GM21786 (cell line): ENCODE data around the gene STIP1.

ENCODE experiments used
- ATAC-seq: cut with Tn5 transposase; IDR thresholded peaks from one replicate; pipeline ENCODE4 v1.9.1; 2021; ENCODE audit not compliant: unreplicated experiment

STIP1 gene

GRCh38 chr11:64235437-64236161, 49.6 kb downstream of the STIP1 start:
- no peak for ATAC-seq

GRCh38 chr11:64237484-64237951, 51.5 kb downstream of the STIP1 start:
- ATAC-seq, result no peak

- ATAC-seq, result no peak
Measured at GRCh38 chr11:64238076-64238475, 52.1 kb downstream of the STIP1 start.

DNA sequence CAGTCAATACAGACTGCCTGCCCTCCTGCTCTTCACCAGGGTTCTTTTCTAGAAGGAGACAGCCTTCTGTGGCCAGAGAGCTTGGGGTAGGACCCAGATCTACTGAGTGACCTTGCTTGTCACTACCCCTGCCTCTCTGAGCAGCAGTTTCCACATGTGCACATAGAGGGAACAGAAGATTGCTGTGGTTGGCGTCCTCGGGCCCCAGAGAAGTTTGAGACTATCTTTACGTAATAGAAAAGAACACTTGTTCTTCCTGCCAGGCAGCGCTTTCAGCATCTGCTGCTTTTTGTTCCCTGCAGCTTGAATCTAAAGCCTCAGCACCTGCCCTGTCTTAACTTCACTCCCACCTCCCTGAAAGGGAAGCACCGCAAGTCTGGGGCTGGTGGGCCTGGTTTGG, 53.0 kb downstream of the STIP1 start:
- no peak for ATAC-seq

- no peak for ATAC-seq
Measured at GRCh38 chr11:64239662-64240434, 53.9 kb downstream of the STIP1 start.

GRCh38 chr11:64240435-64241240, 54.7 kb downstream of the STIP1 start, which contains the start of gene FKBP2:
Gene FKBP2, plus strand, starts transcription at chr11:64241095. Its CDS starts 1,293 bp downstream, at chr11:64242388.
- ATAC-seq, result peak; percentile 40

GRCh38 chr11:64241241-64241490, 55.2 kb downstream of the STIP1 start:
- ATAC-seq, result peak; percentile 63

DNA sequence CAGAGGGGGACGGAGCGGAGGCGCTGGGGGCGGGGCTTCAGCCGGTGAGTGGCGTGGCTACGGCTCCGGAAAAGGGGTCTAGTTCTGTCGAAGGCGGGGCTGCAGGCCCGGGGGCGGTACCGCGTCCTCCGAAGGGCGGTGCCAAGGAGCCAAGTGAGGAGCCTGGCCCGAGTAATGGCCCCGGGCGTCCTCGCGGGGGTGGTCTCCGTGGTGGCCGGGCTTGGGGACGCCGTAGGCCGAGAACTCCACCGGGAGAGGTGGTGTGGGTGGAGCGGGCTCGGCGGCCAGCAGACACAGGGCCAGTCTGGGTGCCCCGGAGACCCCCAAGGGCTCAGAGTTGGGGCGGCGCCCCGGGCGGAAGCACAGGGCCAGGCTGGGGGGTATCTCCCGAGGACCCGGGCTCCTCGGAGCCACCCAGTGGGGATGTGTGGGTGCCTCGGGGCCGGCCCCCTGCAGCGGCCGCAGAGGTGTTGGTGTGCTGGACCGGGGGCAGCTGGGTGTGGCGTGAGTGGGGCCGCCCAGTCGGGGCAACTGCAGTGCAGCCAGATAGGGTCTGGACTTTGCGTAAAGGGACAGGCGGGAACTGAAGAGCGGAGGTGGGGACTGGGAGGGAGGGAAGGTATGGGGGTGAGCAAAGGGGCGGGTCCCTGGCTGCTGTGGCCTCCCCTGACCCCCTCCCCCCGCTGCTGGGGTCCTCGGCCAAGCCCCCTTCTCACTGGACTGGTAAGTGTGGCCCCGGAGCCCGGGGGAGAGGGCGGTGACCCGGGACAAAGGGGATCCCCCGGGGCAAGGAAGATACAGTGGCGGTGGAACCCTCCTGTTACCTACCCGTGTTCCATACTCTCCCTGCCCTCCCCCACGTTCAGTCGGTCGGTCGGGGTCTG, 55.8 kb downstream of the STIP1 start:
- peak; percentile 6 for ATAC-seq

GRCh38 chr11:64243236-64243854, 57.4 kb downstream of the STIP1 start:
- no peak for ATAC-seq

DNA sequence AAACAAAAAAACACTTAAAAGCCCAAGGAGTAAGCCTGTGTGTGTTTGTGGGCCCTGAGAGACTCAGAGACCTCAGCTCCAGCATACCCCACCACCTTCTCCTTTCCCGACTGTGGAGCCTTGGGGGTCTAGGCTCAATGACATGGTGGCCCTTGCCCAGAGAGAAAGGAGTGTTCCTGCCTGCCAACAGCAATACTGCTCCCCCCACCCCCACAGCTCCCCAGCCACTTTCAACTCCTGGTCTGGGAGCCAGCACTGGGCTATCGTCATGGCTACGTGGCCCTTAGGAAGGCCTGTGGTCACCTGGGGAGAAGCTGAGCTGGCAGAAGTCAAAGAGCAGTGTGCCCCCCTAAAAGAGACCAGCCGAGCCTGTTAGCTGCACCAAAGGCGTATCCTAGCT, 58.1 kb downstream of the STIP1 start:
- no peak for ATAC-seq

DNA sequence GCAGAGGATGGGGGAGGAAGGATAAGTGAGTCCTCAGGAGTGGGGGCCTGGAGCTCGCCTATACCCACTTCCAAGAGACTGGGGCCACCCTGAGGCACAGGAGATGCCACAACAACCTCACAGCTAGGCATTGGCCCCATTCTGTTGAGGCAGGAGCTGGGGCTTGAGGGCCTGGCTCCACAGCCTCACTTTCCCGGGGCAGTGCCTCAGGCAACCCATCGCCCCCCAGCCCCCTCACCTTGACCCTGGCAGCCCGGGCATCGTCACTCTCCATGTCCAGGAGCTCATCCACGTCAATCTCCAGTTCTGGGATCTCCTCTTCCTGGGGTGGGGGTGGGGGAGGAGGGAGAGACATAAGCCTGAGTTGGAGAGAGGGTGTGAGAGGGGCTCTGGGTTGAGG, 59.0 kb downstream of the STIP1 start:
- no peak for ATAC-seq

DNA sequence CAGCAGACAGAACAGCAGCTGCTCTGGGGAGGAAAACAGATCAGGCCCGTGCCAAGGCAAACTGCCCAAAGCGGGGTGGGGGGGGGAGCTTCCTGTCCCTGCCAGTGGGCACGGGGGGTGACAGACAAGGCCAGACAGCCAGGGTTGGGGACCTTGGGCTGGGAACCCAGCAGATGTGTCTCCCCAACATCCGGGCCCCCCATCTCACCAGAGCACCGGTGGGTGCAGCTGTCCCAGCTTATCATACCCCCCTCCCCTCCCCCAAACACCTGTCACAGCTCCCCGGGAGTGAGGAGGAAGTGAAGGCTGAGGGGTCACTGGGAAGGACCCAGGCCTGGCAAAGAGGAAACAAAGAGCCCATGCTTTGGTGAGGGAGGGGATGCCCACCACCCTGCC, 59.4 kb downstream of the STIP1 start:
- ATAC-seq, result no peak

DNA sequence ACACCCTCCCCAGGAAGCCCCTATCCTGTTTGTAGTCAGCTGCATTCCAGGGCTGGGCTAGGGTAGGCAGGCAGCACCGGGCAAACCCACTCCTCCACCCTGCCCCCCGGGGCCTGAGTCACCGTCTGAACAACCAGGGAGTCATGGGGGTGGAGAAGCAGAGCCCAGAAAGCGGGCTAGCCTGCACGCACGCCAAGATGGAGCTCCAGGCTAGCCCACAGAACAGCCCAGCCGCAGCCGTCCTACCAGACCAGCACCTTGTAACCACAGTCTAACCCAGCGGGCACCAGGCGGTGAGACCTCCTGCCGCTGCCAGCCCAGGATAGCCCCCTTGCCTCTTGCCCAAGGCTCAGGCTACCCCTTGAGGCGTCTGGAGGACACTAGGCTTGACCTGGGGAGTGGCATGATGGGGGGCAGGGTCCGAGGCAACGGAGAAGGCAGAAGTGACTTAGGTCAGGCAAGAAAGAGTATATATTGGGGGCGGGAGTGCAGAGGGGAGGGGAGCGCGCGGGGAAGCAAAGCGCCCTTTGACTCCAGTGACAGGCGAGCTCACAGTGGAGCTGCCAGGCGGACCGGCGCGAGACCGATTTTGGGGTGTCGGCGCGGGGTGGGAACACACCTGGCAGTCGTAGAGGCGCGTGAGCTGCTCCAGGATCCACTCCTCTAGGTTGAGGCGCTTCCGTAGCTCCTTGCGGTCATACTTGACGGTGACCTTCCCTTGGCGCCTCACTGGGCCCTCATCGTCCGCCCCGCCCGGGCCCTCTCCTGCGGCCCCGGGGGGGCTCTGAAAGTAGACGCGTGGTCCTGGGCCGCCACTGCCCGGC, 60.0 kb downstream of the STIP1 start:
- no peak for ATAC-seq

GRCh38 chr11:64246621-64246870, 60.6 kb downstream of the STIP1 start:
- ATAC-seq, result peak; percentile 10

- peak; percentile 39 for ATAC-seq
Measured at GRCh38 chr11:64246871-64247728, 61.1 kb downstream of the STIP1 start, which contains the start of gene PPP1R14B. Gene PPP1R14B, minus strand, starts transcription at chr11:64246943. Its CDS starts 270 bp downstream, at chr11:64246673.

DNA sequence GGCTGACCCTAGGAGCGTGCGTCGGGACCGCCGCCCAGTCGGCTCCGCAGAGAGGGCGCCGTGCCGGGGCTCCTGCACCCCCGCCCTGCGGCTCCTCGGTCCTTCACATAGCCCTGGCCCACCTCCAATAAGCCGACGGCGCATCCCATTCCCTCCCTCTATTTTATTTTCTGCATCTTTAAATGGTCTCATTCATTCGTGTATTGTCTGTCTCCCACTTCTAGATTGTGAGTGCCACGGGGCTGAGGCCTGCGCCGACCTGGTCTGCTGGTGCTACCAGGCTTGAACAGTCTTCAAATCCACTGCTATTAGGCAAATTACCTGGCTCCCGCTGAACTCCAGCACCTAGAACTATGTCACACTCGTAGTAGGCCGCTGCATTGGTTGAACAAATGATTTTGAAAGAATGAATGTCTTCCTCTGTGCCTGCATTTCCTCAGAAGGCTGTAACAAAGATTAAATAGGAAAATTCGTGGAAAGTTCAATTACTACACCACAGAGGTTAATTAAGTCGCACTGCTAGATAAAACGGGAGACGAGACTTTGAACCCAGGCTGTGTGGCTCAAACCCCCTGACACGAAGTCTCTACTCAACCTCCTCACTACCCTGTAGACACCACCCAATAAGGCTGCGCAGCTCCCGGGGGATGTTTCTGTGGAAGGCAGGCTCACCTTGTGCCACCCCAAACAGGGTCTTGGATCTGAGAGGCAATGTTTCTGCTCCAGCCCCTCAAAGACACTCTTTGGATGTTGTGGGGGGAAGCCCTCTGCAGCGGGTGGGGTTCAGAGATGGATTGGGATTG, 62.0 kb downstream of the STIP1 start:
- ATAC-seq, result no peak

DNA sequence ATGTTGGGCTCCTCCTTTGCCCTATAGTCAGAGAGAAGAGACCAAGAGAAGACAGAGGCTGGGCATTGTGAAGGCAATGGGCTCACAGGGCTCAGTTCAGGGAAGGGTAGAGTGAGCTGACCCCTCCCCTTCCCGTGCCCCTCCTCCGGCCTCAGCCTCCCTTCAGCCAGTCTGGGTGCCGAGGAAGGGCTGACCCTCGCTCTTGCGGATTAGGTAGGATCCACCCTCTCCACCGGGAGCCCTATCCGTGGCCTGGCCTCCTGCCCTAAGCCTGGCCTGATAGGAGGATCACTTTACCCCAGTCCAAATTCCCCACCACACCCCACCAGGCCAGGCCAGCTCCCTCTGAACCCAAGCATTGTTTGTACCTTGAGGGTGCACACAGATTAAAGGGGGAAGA, 62.6 kb downstream of the STIP1 start:
- ATAC-seq, result no peak

DNA sequence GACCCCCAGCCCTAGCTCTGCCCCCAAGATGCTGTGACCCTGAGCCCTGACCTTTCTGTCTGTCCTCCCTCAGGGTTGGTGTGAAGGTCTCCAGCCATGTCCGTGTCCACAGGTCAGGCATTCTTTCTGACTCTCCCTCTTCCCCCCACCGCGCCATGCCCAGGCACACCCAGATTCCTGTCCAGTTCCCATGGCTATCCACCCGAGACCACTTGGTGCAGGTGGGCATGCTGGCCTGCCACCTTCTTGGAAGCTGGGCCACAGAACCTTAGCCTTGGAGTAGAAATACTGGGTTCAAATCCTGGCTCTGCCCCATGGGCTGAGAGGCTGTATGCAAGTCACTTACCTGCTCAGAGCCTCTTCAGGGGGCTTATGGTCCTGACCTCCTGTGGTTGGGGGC, 63.1 kb downstream of the STIP1 start:
- no peak for ATAC-seq
